Peyer's patch (tissue), 4 donors: Measurements from ENCODE around the gene ZNF665. TPM values are rescaled to one million over a fixed set of nuclear protein-coding genes. Genes with fewer than 3 reads are reported as not detected.

ENCODE experiments used
- DNase-seq, 3 donors: peaks; one replicate each; pipeline ENCODE4 v3.0.0-alpha.2; 2017 to 2019
- H3K27ac ChIP-seq, 4 donors: fragments of 200-600 bp; sonication (generic); one replicate each; pipeline ENCODE4 v1.5.1; 2016 to 2019
- H3K27me3 ChIP-seq, 2 donors: fragments of 200-600 bp; sonication (generic); one replicate each; pipeline ENCODE4 v1.5.1; 2019
- H3K36me3 ChIP-seq, 3 donors: fragments of 200-600 bp; sonication (generic); one replicate each; pipeline ENCODE4 v1.5.1; 2016 to 2019
- H3K4me1 ChIP-seq, 4 donors: fragments of 200-600 bp; sonication (generic); one replicate each; pipeline ENCODE4 v1.5.1; 2016 to 2019
- H3K4me3 ChIP-seq, 4 donors: fragments of 200-600 bp; sonication (generic); 1 replicate in 3 of 4; 2 replicates in 1 of 4; pipeline ENCODE4 v1.5.1; 2016 to 2019; ENCODE audit warnings: mild to moderate bottlenecking in 1 of 4
- H3K9me3 ChIP-seq, 4 donors: fragments of 200-600 bp; sonication (generic); one replicate each; pipeline ENCODE4 v1.5.1; 2016 to 2019; ENCODE audit warnings: mild to moderate bottlenecking in 1 of 4
- CTCF ChIP-seq, 6 experiments: fragments of 450-650 bp in 4 of 6; fragments of 200-600 bp in 2 of 6; sonication (generic) in 1 of 6; IDR thresholded peaks; one replicate each; pipeline ENCODE4 v1.5.1; 2017 to 2019; ENCODE audit warnings: antibody characterized with exemption in 6 of 6, mild to moderate bottlenecking in 3 of 6, moderate library complexity in 1 of 6
- POLR2A ChIP-seq, 2 donors: fragments of 450-650 bp; IDR thresholded peaks; one replicate each; pipeline ENCODE4 v1.5.1; 2017; ENCODE audit warnings: antibody characterized with exemption in 2 of 2, mild to moderate bottlenecking in 2 of 2, moderate library complexity in 2 of 2
- total RNA-seq, 4 donors: library from RNA; depleted of rRNA; stranded (reverse); fragments of >200 nt; gene quantifications; one replicate each; pipeline ENCODE4 v1.1.0, GENCODE V29; 2016

Gene ZNF665
- total RNA-seq, 4 donors from 2014 or later: 1.4 to 6.0 (median 5.8) TPM; not detected in 1

GRCh38 chr19:53183146-53183764 lies 9.9 kb downstream of the ZNF665 start:
- Histone ChIP-seq H3K27ac (no peak overlapping the region), H3K27me3 (no peaks in the 10 kb centered on the region), H3K4me3 (no peak overlapping the region), H3K9me3 (no peaks in the 10 kb centered on the region), H3K4me1 (no peaks in the 10 kb centered on the region), H3K36me3 (peaks cover 0 to 10% (median 0%) of the 10 kb centered on the region in 3 donors)
- no peak for TF ChIP-seq CTCF (IDR thresholded peaks at IDR 0.05)
- TF ChIP-seq POLR2A (IDR thresholded peaks at IDR 0.05): no peak
- DNase-seq: no peak

- Histone ChIP-seq H3K4me1 (no peaks in the 10 kb centered on the region), H3K27me3 (no peaks in the 10 kb centered on the region), H3K4me3 (no peak overlapping the region), H3K36me3 (peaks cover 0 to 10% (median 0%) of the 10 kb centered on the region in 3 donors), H3K9me3 (no peaks in the 10 kb centered on the region), H3K27ac (no peak overlapping the region)
- no peak for DNase-seq
- TF ChIP-seq POLR2A (IDR thresholded peaks at IDR 0.05) (no peak), CTCF (IDR thresholded peaks at IDR 0.05) (no peak)
Observed at GRCh38 chr19:53182202-53182601, 11.0 kb downstream of the ZNF665 start.

- Histone ChIP-seq H3K4me3 (no peak overlapping the region), H3K36me3 (peaks cover 0 to 10% (median 0%) of the 10 kb centered on the region in 3 donors), H3K9me3 (peaks cover 0 to 5% (median 0%) of the 10 kb centered on the region in 4 donors), H3K27ac (no peak overlapping the region), H3K4me1 (no peaks in the 10 kb centered on the region), H3K27me3 (no peaks in the 10 kb centered on the region)
- no peak for DNase-seq
- TF ChIP-seq CTCF (IDR thresholded peaks at IDR 0.05): no peak
- TF ChIP-seq POLR2A (IDR thresholded peaks at IDR 0.05): no peak
Observed at GRCh38 chr19:53177986-53178385, 15.2 kb downstream of the ZNF665 start.

GRCh38 chr19:53172889-53173288 lies 20.3 kb downstream of the ZNF665 start:
- TF ChIP-seq CTCF (IDR thresholded peaks at IDR 0.05) (no peak), POLR2A (IDR thresholded peaks at IDR 0.05) (no peak)
- no peaks in the 10 kb centered on the region for H3K36me3 ChIP-seq
- H3K9me3 ChIP-seq: peaks cover 0 to 13% (median 0%) of the 10 kb centered on the region in 4 donors
- no peak overlapping the region for H3K4me3 ChIP-seq
- DNase-seq: no peak
- H3K27me3 ChIP-seq: no peaks in the 10 kb centered on the region
- no peak overlapping the region for H3K27ac ChIP-seq
- H3K4me1 ChIP-seq: no peaks in the 10 kb centered on the region

- peaks cover 0 to 50% (median 12%) of the 10 kb centered on the region in 4 donors for H3K9me3 ChIP-seq
- TF ChIP-seq CTCF (IDR thresholded peaks at IDR 0.05) (no peak), POLR2A (IDR thresholded peaks at IDR 0.05) (no peak)
Observed at GRCh38 chr19:53165691-53166091, 27.5 kb downstream of the ZNF665 start.

More at GRCh38 chr19:53165691-53166091, 27.5 kb downstream of the ZNF665 start:
- Histone ChIP-seq H3K4me3 (no peak overlapping the region), H3K4me1 (no peaks in the 10 kb centered on the region), H3K27me3 (no peaks in the 10 kb centered on the region), H3K27ac (no peak overlapping the region), H3K36me3 (no peaks in the 10 kb centered on the region)
- DNase-seq: no peak
